Gastrocnemius medialis (tissue), 4 donors: ENCODE results near the gene C3.

ENCODE experiments used
- CTCF ChIP-seq, 5 experiments: fragments of 450-650 bp in 3 of 5; fragments of 200-600 bp in 2 of 5; sonication (generic) in 2 of 5; IDR thresholded peaks in 4 of 5; conservative IDR thresholded peaks in 1 of 5; 1 replicate in 4 of 5; 2 replicates in 1 of 5; pipeline ENCODE4 v1.5.1; 2016 to 2019; ENCODE audit warnings: antibody characterized with exemption in 5 of 5, mild to moderate bottlenecking in 3 of 5, moderate library complexity in 3 of 5
- POLR2A ChIP-seq, 2 donors: fragments of 450-650 bp; IDR thresholded peaks; one replicate each; pipeline ENCODE4 v1.6.1; 2017; ENCODE audit warnings: antibody characterized with exemption in 2 of 2, mild to moderate bottlenecking in 2 of 2, moderate library complexity in 2 of 2

- TF ChIP-seq CTCF (IDR thresholded peaks at IDR 0.05 in 4 of 5, conservative IDR thresholded peaks at IDR 0.05 in 1 of 5) (no peak), POLR2A (IDR thresholded peaks at IDR 0.05) (no peak)
Observed at GRCh38 chr19:6648141-6648715, 72.2 kb downstream of the C3 start.
